Measurements from ENCODE around the gene GANAB.
"Not testable (repeated sequence)": the region's sequence is repeated elsewhere in the genome, so short reads cannot be mapped to it uniquely, and the experiment has no call there.

The GANAB gene

DNA sequence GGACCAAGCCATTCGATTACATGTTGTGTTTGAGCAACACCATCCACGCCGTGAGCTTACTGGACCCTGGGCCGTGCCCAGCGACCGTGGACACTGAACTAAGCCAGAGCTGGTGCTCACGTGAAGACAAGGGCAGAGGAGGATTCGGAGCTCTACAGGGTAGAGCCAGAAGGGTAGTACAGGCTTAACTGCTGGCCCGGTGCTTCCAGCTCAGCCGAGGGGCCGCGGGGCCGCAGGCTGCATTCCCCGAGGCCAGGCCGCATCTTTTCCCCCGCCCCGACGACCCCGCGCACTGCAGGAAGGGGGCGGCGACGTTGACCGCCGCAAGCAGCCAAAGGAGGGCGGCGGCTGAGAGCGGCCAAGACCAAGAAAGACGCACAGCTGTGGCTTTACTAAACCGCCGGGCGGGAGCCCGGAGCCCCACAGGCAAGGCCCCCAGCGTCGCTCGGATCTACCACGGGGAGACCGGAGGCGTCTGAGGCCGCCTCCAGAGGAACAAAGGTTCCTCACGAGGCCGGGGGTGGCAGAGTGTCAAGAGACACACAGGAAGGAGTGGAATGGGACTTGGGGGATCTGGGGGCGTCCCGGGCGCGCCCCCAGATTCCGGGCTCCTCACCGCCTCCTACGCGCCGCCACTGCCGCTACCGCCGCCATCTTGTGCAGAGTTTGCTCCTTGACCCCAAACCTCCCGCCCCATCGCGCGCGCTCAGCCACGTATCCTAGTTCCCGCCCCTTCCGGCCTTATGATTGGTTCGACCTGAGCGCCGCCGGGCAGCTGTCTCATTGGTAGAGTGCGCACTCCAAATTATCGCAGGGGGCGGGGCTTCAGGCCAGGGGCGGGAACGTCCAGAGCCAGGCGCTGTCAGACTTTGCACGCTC lies at the start of gene GANAB:
Gene GANAB (minus strand): TSS at position 668 of the 879 bp plus-strand sequence. CDS start 14 bp downstream, at position 654.
- peak; percentile 97 to 99 (median 98) for DNase-seq (ENCODE audit: low read depth in 2 of 3, low spot score in 2 of 3)

GRCh38 chr11:62694455-62695167 lies 48.2 kb upstream of the GANAB start:
- DNase-seq (ENCODE audit: low read depth in 2 of 3, low spot score in 2 of 3), result peak in 2 of 3 experiments; percentile 52 to 60

DNA sequence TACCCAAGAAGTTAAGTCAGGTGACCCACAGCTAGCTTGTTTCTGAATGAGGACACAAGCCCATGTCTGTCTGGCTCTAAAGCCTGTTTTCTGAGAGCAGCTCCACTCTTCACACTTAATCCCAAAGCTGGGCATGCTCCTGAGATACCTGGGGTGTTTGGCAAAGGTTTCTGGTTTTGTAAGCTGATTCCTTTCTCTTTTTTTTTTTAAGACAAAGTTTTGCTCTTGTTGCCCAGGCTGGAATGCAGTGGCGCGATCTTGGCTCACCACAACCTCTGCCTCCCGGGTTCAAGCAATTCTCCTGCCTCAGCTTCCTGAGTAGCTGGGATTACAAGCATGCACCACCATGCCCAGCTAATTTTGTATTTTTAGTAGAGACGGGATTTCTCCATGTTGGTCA lies 47.2 kb upstream of the GANAB start:
- DNase-seq (ENCODE audit: low read depth in 2 of 3, low spot score in 2 of 3), result not testable (repeated sequence)

DNA sequence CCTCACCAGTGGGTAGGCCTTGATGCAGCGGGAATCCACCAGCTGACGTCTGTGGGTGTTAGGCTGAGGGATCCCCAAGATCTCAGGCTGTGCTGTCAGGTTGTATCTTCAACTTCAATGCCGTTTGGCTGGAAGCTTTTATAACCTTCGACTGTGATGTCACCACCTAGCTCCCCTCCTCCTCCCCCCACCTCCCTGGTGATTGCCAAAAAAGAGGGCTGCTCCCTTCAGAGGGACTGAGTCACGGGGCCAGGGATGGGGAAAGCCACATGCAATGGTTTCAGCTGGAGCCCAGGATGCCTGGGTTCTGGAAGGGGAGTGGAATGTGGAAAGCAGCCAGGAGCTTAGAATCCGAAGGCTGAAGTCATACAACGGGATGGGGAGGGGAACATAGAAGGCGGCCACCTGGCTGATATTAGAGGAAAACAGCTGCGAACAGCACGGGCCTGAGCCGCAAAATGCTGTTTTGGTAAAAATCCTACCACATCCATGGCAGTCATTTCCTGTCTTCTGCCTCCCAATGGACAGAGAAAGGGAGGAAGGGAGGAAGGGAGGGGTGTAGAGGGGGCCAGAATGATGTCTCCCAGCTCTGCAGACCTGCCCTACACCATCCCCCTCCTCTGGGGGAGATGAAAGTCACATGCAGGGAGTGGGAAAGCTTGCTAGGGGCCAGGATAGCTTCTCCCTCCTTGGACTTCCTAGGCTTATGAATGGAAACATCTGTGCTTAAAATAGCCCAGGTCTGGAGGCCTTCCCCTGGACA lies 43.2 kb upstream of the GANAB start, which contains the start of gene LRRN4CL:
Gene LRRN4CL (minus strand): TSS at position 110 of the 763 bp plus-strand sequence. CDS start 1,022 bp downstream, outside the sequence.
- DNase-seq (ENCODE audit: low read depth in 2 of 3, low spot score in 2 of 3), result no peak

GRCh38 chr11:62688491-62688890 lies 42.1 kb upstream of the GANAB start:
- no peak for DNase-seq (ENCODE audit: low read depth in 2 of 3, low spot score in 2 of 3)

- DNase-seq (ENCODE audit: low read depth in 2 of 3, low spot score in 2 of 3), result no peak
Measured at GRCh38 chr11:62687508-62688396, 41.3 kb upstream of the GANAB start.

- no peak for DNase-seq (ENCODE audit: low read depth in 2 of 3, low spot score in 2 of 3)
Measured at GRCh38 chr11:62682518-62682917, 36.1 kb upstream of the GANAB start.

DNA sequence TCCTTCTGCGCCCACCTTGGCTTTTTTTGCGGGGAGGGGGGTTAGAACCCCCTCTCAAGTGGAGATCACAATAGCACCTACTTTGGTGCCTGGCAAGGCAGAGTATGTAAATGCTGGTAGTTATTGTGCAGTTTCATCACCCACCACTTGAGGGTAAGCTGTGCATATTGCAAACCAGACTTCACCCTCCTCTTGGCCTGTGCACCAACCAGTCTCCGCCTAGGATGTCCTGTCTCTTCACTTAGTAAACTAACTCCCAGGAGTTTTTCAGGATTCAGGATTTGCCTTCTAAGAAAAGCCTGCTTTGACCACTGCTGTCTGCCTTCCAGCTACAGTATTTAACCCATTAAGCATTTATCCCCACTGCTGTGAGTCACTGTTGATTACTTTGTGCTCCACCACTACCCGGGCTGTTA lies 34.4 kb upstream of the GANAB start:
- DNase-seq (ENCODE audit: low read depth in 2 of 3, low spot score in 2 of 3), result no peak

GRCh38 chr11:62678770-62679696 lies 32.6 kb upstream of the GANAB start, which contains the start of gene UBXN1:
TSS of gene UBXN1 (minus strand) at chr11:62679073. CDS start at chr11:62678923, 150 bp downstream.
- DNase-seq (ENCODE audit: low read depth in 2 of 3, low spot score in 2 of 3), result peak; percentile 63 to 75 (median 70)

DNA sequence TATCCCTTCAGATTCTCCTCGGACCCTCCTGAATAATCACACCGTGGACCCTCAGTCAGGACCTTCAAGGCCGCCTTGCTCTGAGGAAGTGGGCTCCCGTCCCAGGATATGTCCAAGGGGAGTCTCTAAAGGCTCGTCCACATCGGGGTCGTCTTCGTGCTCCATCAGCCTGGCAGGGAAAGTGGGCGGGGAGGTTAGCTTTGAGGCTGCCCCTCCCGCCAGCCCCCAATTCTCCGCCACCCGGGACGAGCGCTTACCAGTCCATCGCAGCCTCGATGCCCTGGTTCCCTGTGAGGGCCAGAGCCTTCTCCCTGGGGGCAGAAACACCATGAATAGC lies 32.0 kb upstream of the GANAB start:
- DNase-seq (ENCODE audit: low read depth in 2 of 3, low spot score in 2 of 3), result no peak

DNA sequence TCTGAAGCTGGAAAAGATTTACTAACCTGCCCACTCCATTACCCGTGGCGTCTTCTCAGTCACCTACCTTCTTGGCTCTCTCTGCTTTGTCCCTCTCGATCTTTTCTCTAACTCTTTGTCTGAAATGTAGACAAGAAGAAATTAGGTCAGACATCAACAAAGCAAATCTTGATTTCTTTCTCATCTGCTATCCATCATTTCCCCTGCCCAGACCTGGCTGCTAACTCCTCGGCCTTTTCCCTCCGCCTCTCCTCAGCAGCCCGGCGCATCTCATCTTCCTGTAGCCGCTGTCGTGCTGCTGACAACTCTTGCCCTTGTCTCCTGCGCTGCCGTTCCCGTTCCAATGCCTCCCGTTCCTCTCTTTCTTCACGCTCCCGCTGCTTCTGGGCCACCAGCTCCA lies 31.3 kb upstream of the GANAB start:
- no peak for DNase-seq (ENCODE audit: low read depth in 2 of 3, low spot score in 2 of 3)

DNA sequence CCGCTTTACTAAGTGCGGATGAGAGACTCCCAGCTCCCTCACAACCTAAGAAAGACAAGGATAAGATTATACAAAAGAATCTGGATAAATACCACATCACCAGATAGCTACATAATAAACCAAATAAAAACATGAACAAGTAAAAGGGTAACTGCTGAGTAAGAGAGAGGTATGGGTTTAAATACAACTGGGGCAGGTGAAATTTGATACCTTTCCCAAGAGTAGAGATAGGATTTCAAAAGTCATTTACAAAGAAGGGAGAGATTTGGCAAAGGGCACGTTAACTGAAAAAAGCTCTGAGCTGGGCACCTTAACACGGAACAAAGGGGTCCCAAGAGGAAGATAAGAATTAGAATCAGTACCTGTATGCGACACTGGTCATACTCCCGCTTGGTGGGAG lies 30.7 kb upstream of the GANAB start:
- no peak for DNase-seq (ENCODE audit: low read depth in 2 of 3, low spot score in 2 of 3)

- DNase-seq (ENCODE audit: low read depth in 2 of 3, low spot score in 2 of 3), result no peak
Measured at GRCh38 chr11:62676698-62677097, 30.3 kb upstream of the GANAB start.

DNA sequence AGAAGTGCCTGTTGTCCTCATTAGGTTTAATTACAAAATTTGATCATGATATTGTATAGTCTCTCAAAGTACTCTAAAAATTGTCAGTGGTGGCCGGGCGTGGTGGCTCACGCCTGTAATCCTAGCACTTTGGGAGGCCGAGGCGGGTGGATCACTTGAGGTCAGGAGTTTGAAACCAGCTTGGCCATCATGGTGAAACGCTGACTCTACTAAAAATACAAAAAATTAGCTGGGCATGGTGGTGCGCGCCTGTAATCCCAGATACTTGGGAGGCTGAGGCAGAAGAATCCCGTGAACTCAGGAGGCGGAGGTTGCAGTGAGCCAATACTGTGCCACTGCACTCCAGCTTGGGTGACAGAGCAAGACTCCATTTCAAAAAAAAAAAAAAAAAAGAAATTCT lies 29.0 kb upstream of the GANAB start:
- not testable (repeated sequence) for DNase-seq (ENCODE audit: low read depth in 2 of 3, low spot score in 2 of 3)

DNA sequence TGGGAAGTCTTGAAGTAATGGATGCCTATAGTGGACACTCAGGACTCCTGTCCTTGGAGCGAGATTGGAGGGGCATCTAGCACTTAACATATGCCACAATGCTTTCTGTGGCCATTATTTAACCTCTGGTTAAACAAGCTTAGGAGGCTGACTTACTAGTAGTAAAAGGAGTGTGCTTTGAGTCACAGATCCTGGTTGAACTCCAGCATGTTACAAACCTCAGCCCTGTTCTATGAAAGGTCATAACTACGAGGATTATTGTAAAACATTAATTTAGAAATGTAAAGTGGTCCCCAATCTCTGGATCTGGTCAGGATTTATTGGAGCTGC lies 26.7 kb upstream of the GANAB start:
- no peak for DNase-seq (ENCODE audit: low read depth in 2 of 3, low spot score in 2 of 3)

- DNase-seq (ENCODE audit: low read depth in 2 of 3, low spot score in 2 of 3), result peak; percentile 58 to 81 (median 70)
Measured at GRCh38 chr11:62671608-62672389, 25.4 kb upstream of the GANAB start, which contains the start of the genes LBHD1 and UQCC3. TSS of gene LBHD1 (minus strand) at chr11:62672267. CDS start at chr11:62670031, 2,236 bp downstream. TSS of gene UQCC3 (plus strand) at chr11:62671673. CDS start at chr11:62671746, 73 bp downstream.

GRCh38 chr11:62671236-62671607 lies 24.8 kb upstream of the GANAB start:
- no peak for DNase-seq (ENCODE audit: low read depth in 2 of 3, low spot score in 2 of 3)

- no peak for DNase-seq (ENCODE audit: low read depth in 2 of 3, low spot score in 2 of 3)
Measured at GRCh38 chr11:62669420-62670161, 23.2 kb upstream of the GANAB start.
